GM12872 (cell line): Measurements from ENCODE around the gene MTAP.

Source experiments
- CTCF ChIP-seq: IDR thresholded peaks from 3 replicates; pipeline ENCODE4 v1.5.1; 2011; ENCODE audit warnings: low read depth, mild to moderate bottlenecking, low read length, moderate library complexity; ENCODE audit not compliant: insufficient read depth

The MTAP gene

GRCh38 chr9:21936161-21936560 lies 133.7 kb downstream of the MTAP start:
- TF ChIP-seq CTCF, result no peak

GRCh38 chr9:21941337-21941995 lies 139.0 kb downstream of the MTAP start:
- TF ChIP-seq CTCF, result no peak

- no peak for TF ChIP-seq CTCF
These were observed 141.0 kb downstream of the MTAP start for GRCh38 chr9:21943464-21943863.

- no peak for TF ChIP-seq CTCF
These were observed 143.2 kb downstream of the MTAP start for GRCh38 chr9:21945606-21946005.

- TF ChIP-seq CTCF, result no peak
These were observed 156.4 kb downstream of the MTAP start for GRCh38 chr9:21958833-21959232.

GRCh38 chr9:21961569-21961968 lies 159.1 kb downstream of the MTAP start:
- no peak for TF ChIP-seq CTCF

GRCh38 chr9:21964925-21965385 lies 162.5 kb downstream of the MTAP start:
- TF ChIP-seq CTCF, result no peak
